Measurements from ENCODE around the gene CBX4. TPM values are rescaled to one million over a fixed set of nuclear protein-coding genes. Genes with fewer than 3 reads are reported as not detected.

CBX4 gene
- total RNA-seq (1 to 10 TPM; 2.5 to 7.8 (median 4.6) TPM), polyA plus RNA-seq (1 to 10 TPM; 1.9 to 3.6 (median 2.4) TPM)
- long read RNA-seq, donor 1, partial matches to known transcripts, result 2 of 2 reads
- long read RNA-seq, donor 1, other reads (novel, unspliced or antisense), result 0 of 2 reads
- long read RNA-seq, donor 2, partial matches to known transcripts, result 0 of 5 reads
- long read RNA-seq, donor 2, other reads (novel, unspliced or antisense), result 3 of 5 reads

DNA sequence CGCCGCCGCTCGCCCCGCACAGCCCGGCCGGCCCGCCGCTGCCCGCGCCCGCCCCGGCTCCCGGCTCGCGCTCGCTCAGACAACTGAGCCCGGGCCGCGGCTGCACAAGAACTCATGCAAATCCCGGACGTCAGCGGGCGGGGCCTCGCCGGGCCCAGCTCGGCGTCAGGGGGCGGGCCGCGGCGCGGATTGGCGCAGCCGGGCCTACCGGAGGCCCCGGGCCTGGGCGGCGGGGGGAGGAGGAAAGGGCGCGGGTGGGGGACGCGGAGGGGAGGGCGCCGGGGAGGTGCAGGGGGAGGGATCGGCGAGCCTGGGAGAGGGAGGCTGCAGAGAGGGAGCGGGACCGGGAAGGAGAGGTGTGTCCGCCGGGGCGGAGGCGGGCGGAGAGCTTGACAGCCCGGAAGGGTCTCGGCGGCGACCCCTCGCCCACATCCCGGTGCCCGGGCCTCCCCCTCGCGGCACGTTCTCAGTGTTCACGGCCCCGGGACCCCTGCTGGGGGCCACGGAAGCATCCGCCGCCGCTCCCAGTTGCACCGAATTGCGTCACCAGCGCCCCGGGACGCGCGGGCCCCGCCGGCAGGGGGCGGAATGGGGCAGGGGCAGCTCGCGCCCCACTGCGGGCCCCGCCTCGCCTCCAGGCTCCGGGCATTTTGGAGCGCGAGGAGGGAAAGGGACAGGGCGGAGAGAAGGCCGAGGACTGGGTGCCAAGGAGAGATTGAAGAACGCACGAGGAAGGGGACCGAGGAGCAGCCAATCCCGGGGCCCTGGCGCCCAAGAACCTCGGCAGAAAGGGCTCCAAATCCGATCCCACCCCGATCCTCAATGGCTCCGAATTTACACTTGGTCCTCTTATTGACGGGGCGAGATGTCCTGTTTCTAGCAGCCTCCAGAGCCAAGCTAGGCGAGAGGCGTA, at the start of gene CBX4:
Gene CBX4 (minus strand): TSS at position 85 of the 913 bp plus-strand sequence. CDS start 189 bp downstream, outside the sequence.
- Histone ChIP-seq H3K36me3 (ENCODE audit: insufficient read depth in 1 of 2, low read depth in 1 of 2) (peaks cover 0 to 4% of the 10 kb centered on the region in 2 donors), H3K4me1 (peaks cover 48% of the 10 kb centered on the region), H3K4me3 (peak within 1 kb of the TSS; percentile 82), H3K27me3 (ENCODE audit: insufficient read depth in 3 of 3, low read length in 2 of 3) (peaks cover 0 to 51% (median 30%) of the 10 kb centered on the region in 3 donors), H3K9me3 (no peaks in the 10 kb centered on the region), H3K27ac (peak within 1 kb of the TSS; percentile 82)
- peak; percentile 80 for TF ChIP-seq CTCF (IDR thresholded peaks at IDR 0.05)
- ATAC-seq, result peak; percentile 88 to 90 (median 89)
- intact Hi-C loops (cut with DNase I), result loop anchor here (5.0 to 10.0 kb wide), 4 partner anchors 42 to 155 kb away; partner anchors contain the start of gene CBX8 (in 1 of the 2)
- peak; percentile 96 for DNase-seq
- WGBS, 3 donors, result 1% methylated on average over 46 to 103 of the region's 103 CpGs

DNA sequence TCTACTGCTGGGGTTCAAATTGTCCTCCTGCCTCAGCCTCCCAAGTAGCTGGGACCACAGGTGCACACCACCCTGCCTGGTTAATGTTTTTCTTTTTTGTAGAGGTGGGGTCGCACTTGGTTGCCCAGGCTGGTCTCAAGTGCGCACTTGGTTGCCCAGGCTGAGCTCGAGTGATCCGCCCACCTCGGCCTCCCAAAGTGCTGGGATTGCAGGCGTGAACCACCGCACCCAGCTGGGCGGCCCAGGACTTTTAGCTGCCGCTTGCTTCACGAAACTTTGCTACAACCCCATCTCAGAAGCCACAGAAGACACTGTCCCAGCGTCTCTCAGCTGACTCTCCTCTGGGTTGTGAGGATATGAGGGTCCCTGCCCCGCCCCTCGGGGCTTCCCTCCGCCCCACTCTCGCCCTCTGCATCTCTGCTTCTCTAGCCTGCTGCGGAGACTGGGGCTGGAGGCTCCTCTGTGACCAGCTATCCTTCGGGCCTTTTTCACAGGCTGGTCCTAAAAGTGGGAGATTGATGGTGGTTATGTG, 48.8 kb upstream of the CBX4 start:
- DNase-seq (no peak), ATAC-seq (no peak)
- no peak for TF ChIP-seq CTCF (IDR thresholded peaks at IDR 0.05)
- 88 to 92% (median 90%) methylated on average over 17 of the region's 17 CpGs for WGBS, 3 donors
- no peak overlapping the region for H3K4me3 ChIP-seq
- H3K27me3 ChIP-seq (ENCODE audit: insufficient read depth in 3 of 3, low read length in 2 of 3), result peaks cover 0 to 64% (median 14%) of the 10 kb centered on the region in 3 donors
- intact Hi-C loops (cut with DNase I), result no loop called here
- no peaks in the 10 kb centered on the region for H3K9me3 ChIP-seq
- H3K4me1 ChIP-seq, result no peaks in the 10 kb centered on the region
- no peak overlapping the region for H3K27ac ChIP-seq
- no peaks in the 10 kb centered on the region for H3K36me3 ChIP-seq (ENCODE audit: insufficient read depth in 1 of 2, low read depth in 1 of 2)

- Histone ChIP-seq H3K9me3 (no peaks in the 10 kb centered on the region), H3K4me1 (no peaks in the 10 kb centered on the region), H3K4me3 (no peak overlapping the region), H3K27ac (no peak overlapping the region), H3K36me3 (ENCODE audit: insufficient read depth in 1 of 2, low read depth in 1 of 2) (no peaks in the 10 kb centered on the region), H3K27me3 (ENCODE audit: insufficient read depth in 3 of 3, low read length in 2 of 3) (peaks cover 0 to 65% (median 14%) of the 10 kb centered on the region in 3 donors)
- 86 to 88% (median 88%) methylated on average over 14 of the region's 14 CpGs for WGBS, 3 donors
- no peak for ATAC-seq
- intact Hi-C loops (cut with DNase I), result no loop called here
- no peak for TF ChIP-seq CTCF (IDR thresholded peaks at IDR 0.05)
- no peak for DNase-seq
These were observed 48.3 kb upstream of the CBX4 start for GRCh38 chr17:79887451-79887991.

GRCh38 chr17:79883202-79883601, 44.0 kb upstream of the CBX4 start:
- WGBS, 3 donors, result 65 to 72% (median 67%) methylated on average over 7 of the region's 7 CpGs
- no peak overlapping the region for H3K4me3 ChIP-seq
- no peak overlapping the region for H3K27ac ChIP-seq
- no peaks in the 10 kb centered on the region for H3K4me1 ChIP-seq
- H3K9me3 ChIP-seq, result no peaks in the 10 kb centered on the region
- TF ChIP-seq CTCF (IDR thresholded peaks at IDR 0.05), result no peak
- peaks cover 0 to 37% (median 4%) of the 10 kb centered on the region in 3 donors for H3K27me3 ChIP-seq (ENCODE audit: insufficient read depth in 3 of 3, low read length in 2 of 3)
- DNase-seq, result no peak
- no peaks in the 10 kb centered on the region for H3K36me3 ChIP-seq (ENCODE audit: insufficient read depth in 1 of 2, low read depth in 1 of 2)
- intact Hi-C loops (cut with DNase I), result no loop called here
- no peak for ATAC-seq

Data from psoas muscle (tissue), 8 donors.